Hematopoietic multipotent progenitor cell (in vitro differentiated cells): ENCODE results near the gene GTF2F2. TPM values are rescaled to one million over a fixed set of nuclear protein-coding genes. Genes with fewer than 3 reads are reported as not detected.
A peak's percentile ranks its signal among the peaks of the same experiment; 100 is the strongest.

ENCODE experiments used
- DNase-seq, 3 donors: peaks; one replicate each; pipeline ENCODE4 v3.0.0-alpha.2; 2011 to 2015; ENCODE audit warnings: low read depth in 2 of 3, low spot score in 2 of 3
- total RNA-seq: library from RNA; depleted of rRNA; stranded (reverse); fragments of >200 nt; gene quantifications from one replicate; pipeline ENCODE4 v1.2.3, GENCODE V29; 2012

The GTF2F2 gene
- total RNA-seq, 1 donor = 9.7 TPM

DNA sequence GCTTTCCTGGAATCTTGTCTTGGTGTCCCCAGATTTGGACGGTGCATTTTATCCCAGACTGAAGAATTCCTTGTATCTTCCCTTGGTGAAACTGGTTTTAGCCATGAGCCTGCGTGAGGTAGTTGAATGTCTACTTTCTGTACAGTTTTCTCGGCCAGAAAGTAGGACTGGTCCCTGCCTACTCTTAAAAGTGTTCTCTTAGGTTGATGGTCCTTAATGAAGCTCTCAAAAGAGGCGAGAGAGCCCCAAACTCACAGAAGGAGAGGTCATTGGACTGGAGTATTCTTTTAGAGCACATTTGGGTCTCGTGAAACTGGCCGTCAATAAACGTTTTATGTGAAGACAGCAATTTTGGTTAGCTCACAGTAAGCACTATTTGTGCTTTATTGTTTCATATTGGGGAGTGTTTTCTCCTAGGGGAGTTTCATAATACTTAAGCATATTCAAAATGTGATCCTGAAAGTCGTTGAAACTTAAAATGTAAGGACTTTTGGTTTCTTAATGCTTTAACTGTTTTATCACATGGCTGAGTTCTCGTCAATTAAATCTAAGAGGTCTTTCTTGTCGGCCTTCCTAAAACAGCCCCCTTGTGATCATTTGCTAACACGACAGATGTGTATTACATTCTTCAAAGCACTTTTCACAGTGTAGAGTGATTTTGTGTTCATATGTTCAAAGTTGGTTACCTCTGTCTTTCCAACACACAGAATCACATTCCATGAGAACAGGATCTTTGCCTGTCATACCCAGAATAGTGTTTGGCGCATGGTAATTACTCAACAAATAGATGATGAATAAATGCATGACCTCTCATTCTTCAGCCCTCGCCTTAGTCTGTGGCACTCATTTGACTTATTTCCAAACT lies 889 bp downstream of the GTF2F2 start:
- peak in 2 of 3 donors; percentile 47 to 67 for DNase-seq

DNA sequence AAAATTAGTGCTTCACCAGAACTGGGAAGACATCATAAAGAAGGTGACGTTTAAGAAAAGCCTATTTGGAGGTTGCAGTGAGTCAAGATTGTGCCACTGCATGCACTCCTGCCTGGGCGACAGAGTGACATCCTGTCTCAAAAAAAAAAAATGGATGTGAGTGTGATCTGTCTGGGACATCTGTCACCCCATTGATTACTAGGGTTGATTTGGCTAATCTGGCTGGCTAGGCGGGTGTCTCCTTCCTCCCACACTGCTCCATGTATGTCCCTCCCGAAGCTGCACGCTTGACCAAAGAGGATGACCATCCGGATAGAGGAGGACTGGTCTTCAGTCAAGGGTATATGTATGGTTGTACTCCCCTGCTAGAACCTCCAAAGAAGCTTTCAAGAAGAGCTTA lies 2.6 kb downstream of the GTF2F2 start:
- no peak for DNase-seq

DNA sequence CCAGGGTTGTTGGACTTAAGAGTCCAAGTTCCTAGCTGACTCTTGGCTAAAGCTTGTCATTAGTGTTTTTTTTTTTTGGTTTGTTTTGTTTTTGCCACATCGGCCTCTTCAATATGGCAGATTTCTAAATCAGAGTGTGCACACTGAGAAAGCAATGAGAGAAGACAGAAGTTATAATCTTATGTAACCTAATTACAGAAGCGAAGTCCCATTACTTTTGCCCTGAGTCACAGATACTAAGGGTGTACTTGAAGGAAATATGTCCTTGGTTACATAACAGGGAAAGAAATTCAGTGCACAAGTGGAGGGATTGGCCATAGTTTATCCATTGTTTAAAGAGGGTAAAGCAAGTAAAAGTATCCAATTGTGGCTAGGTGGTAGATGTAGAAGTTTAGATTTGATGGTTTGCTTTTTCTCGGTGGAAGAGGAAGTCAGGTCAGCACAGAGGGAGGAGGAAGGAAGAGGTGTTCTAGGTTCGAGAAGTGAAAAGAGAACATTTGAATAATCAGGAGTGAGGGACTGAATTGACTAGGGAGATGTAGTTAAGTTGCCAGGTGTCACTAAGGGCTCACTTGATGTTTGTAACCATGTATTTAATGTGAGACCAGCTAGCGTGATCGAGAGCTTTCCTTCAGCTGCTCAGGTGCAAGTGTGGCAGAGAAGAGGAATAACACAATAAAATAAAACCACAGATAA lies 12.2 kb downstream of the GTF2F2 start:
- DNase-seq = no peak

DNA sequence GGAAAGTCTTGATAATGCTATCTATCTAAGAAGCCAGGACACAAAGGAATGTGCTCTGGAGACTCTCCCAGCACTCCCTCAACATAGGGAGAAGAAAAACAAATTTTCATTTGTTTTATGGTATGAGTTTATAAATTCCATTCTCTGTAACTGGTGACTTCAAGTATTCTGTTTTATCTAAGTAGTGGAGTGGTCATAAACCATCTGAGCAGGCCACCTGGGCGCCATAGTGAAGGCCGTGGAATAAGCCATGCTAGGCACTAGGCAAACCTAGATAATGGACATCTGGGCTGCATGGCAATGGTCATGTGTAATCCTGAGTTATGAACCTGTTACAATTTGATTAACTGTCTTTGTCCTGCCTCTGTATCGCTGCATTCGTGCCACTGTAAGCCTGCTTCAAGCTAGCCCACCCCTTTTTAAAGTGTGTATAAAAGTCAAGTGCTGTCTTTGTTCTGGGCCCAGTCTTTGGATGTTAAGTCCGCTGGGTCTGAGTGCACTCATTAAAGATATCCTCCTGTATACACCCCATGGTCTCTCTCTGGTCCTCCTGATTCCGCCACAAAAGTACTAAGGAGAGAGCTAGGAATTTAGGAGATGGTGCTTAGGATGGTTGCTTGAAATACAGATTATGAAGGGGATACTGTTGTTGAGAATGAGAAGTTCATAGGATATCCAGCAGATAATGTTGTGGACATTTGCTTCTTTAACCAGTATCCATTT lies 13.2 kb downstream of the GTF2F2 start:
- no peak for DNase-seq

DNA sequence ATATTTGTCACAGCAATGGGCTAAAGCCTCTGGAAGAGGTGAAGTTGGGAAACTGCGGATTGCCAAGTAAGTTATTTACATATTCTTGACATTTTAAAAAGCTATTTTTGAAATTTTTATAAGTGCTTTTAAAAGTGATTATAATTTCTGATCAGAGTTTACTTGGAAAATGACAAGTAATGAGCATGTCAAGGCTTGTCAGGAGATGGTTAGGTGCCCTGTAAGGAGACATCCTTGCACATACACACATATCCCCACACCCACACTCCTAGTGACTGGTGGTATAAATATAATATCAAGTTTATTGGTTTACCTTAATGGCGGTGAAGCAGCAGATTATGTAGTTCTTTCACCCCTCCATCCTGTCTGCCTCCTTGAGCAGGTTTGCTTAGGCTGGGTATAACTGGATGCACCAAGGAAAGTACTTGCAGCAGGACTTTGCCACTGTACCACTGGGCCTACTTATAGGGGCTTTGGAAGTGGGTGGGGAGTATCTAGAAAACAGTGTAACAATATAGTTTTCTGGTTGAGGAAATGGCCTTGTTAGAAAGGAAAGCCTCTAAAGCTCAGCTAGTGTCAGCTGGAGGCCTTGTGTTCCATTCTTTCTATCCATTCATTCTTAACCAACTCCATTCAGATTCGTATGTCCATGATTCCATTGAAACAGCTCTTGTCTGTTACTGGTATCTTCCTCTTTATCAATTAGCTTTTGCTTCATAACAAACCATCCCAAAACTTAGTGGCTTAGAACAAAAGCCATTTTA lies 16.6 kb downstream of the GTF2F2 start:
- DNase-seq = no peak

DNA sequence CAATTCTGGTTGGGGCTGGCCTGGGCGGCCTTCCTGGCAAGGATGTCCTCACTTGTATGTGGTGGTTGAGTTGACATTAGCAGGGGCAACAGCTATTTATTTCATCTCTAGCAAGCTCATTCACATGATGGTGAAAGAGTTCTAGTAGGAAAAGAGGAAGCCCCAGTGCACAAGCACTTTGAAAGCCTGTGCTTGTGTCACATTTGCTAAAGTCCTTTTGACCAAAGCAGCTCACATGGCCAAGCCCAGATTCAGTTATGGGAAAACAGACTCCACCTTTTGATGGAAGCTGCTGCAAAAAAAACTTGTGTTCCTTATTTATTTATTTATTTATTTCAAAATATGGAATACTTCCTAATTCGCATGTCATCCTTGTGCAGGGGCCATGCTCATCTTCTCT lies 17.2 kb downstream of the GTF2F2 start:
- no peak for DNase-seq

DNA sequence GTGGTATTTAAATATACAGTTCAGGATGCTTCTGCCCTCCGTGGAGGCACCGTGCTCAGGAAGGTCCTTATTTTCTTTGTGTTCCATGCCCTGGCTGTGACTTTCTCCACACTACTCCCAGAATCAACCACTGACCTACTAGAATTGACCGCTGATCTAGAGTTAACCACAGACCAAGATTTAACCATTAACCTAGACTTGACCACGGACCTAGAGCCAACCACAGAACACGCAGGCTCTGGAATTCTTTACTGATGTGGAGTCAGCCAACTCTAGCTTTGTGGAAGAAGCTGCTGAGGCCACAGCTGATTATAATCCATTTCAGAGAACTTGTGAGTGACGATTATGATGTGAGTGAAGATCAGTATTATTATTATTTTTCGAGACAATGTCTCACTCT lies 18.0 kb downstream of the GTF2F2 start:
- no peak for DNase-seq

DNA sequence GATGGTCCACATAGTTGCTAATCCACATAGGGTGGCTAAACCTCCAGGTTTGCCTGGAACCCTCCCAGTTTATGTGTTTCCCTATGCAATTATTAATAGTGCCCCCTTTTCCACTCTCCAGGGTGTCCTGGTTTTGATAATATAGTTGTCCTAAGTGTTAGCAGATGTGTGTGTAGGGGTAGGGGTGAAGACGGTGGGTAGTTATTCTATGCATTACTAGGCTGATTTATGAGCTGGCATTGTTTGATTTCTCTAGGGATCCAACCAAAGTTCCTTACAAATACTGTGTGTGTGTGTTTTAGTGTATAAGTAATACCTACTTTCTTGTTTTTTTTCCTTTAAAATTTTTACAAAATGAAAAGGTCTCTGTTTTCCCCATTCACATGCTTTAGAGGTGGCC lies 21.1 kb downstream of the GTF2F2 start:
- DNase-seq = no peak

DNA sequence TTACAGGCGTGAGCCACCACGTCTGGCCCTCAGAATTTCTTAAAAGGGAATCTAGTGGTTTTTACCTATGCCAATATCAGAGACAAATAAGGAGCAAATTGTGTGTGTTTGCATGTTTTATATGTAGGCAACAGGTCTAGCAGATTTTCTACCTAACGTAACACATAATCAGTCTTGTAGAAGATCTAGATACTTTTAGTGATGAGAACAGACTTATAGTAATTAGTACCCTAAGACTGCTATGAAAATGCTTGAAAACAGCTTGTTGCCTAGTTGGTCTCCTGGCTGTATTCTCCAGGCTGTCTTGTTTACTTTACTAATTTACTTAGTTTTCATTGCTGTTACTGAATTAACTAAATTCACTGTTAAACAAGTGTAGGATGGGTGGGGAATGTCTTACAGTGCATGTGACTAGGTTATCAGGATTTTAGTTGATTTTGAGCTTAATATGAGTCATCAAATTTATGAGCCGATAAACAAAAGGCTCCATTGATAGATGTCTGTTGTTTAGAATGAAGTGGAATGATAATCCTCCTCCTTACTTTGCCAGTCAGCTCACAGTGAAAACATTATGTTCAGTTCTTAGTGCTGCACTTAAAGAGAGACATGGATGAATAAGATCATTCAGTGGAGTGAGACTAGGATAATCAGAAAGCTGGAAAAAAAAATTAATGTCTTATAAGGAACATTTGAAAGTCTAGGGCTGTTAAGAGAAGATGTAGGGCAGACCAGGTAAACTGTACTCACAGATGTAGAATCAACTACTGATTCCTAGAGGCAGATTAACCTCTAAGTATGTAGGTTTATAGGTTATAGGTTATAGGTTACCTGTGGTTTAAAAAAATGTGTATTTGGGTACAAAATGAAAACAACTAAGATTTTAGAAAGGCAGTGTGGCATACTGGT lies 22.4 kb downstream of the GTF2F2 start:
- no peak for DNase-seq

DNA sequence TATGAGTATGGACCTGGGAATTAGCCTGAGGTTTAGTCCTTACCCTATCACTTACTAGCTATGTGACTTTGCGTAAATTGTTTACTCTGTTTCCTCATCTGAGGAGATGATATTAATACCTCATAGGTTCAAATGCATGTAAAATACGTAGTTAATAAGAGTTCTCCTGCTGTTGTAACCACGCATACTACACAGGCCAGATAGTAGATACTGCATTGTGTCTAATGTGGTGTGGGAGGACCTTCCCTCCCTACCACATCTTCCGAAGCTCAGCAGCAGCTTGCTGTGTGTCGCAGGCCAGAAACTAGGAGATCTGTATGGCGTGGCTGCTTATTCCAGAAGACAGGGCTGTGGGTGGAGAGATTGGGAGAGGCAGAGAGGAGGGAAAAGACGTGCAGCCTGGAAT lies 23.0 kb downstream of the GTF2F2 start:
- DNase-seq = no peak

DNA sequence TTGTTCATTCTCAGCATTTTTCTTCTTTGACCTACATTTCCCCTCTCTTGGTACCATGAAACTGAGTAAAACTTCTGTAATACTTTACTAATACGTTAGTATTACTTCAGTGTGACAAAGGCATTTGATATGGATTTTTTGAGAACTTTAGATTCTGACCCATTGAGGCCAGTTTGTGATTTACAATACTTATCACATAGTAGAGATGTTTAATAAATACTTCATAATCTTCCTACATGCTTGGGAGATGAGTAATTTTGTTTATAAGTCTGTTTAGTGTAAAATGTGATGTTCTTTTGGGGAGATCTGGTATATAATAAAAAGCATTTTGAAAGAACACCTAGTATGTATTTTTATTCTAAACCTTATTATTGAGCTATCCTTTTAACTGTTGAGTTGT lies 29.7 kb downstream of the GTF2F2 start:
- no peak for DNase-seq

DNA sequence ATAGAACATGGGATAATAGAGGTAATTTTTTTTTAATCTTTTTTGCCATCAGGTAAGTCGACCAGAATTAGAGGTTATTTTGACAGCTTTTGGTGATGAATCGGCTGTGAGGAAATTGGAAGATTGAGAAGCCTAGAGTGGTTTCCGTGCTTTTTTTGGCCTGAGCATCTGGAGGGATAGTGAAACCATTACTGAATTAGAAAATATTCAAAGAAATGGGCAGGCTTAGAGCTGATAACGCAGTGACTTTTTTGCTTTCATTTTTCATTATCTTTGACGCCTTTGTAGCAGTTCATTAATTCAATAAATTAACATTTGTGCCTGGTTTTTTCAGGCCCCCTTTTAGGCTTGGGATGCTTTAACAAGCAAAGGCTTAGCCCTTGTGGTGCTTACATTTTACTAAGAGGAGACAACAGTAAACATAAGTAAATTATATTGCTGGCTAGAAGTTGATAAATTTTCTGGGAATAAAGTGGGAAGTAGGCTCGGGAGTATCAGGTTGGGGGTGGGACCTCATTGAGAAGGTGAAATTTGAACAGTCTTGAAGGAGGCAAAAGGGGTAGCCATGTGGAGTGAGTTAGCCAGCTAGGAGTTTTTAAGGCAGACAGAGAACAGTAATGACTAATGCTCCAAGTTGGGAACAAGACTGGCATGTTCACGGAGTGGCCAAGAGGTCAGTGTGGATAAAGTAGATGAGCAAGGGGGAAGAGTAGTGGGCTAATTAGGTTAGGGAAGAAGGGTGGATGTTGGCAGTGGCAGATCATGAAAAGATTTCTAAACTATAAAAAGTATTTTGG lies 36.5 kb downstream of the GTF2F2 start:
- no peak for DNase-seq

DNA sequence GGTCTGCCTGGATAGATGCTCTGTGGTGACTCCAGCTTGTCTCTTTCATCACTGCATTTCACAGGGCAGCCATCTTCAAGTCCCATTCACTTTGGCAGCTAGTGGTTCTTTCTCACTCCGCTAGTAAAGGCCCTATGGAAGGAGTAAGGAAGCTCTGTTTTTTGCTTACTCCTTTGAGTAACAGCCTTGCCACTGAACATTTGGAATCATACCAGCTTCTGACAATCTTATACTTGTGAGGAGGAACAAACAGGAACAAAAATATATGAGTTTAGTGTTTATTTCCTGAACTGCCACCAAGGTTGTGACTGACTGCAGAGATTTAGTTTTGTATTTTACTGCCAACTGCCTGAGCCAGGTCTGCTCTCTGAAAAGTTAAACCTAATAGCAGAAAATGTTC lies 41.9 kb downstream of the GTF2F2 start:
- DNase-seq = no peak

DNA sequence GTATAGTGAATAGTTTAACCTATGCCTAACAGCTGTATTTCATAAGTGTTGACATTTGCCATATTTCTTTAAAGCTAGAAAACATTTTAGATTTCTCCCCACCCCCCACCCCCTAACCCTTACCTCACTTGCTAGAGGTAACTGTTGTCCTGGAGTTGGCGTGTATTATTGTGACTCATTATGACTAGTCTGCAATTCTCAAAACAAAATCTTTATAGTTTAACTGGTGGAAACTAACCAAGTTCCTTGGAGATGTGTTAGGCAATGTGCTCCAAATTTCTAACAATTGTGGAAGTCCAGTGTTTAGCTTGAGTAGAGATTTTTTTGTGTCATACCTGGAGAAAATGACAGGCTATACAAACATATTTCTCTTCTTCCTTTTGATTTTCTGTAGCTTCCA lies 42.5 kb downstream of the GTF2F2 start:
- no peak for DNase-seq

DNA sequence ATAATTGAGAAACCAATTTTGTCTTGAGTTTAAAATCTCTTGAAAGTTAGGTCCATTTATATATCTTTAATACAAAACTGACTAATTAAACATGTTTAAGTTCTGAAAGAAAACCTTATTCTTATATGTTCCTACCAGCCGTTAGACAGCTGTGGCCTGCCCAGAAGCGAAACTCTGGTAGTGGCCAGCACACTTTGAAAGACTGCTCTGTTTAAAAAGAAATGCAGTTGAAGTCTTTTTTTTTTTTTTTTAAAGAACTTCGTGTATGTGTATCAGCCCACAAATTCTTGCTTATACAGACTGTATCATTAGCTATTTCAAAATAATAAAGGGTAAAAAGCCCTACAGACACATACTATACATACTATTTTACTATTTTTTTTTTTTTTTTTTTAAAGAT lies 46.5 kb downstream of the GTF2F2 start:
- DNase-seq = no peak

DNA sequence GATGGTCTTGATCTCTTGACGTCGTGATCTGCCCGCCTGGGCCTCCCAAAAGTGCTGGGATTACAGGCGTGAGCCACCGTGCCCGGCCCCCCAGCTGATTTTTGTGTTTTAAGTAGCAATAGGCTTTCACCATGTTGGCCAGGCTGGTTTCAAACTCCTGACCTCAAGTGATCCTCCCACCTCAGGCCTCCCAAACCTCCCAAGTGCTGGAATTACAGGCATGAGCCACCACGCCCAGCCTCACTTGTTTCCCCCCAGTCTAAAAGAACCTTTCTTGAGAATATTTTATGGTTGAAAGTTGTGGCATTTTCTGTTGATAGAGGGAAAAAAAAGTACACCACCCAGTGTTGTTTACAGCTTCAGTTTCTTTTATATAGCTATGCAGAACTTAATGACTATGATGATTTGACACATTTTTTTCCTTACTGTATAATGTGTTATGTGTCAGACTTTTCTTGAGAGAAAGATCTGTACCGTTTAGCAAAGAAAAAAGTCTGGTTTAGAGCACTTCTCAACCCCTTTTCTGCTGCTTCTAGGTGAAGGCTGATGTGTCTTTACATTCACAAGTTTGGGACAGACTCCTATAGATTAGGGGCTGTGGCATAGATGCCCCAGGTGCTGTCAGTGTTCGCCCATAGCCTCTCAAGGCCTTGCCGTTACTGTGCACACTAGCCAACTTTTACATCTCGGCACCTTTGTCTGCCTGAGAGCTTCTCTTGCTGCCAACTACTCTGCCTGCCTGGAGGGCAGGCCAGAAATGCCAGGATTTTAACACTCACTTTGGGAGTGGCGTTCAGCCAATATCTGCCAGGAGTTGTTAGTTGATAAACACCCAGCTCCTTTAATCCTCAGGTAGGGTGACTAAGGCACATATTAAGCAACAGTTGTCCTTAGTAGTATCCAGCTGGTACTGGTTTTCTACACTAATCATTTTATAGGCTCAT lies 47.6 kb downstream of the GTF2F2 start:
- no peak for DNase-seq

DNA sequence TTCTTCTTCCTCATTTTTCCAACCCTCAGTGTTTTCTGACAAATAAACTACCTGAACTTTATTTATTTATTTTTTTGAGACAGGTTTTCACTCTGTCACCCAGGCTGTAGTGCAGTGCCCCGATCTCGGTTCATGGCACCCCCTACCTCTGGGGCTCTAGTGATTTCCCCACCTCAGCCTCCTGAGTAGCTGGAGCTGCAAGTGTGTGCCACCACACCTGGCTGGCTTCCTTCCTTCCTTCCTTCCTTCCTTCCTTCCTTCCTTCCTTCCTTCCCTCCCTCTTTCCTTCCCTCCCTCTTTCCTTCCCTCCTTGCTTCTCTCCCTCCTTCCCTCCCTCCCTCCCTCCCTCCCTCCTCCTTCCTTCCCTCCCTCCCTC lies 48.2 kb downstream of the GTF2F2 start:
- DNase-seq = no peak

DNA sequence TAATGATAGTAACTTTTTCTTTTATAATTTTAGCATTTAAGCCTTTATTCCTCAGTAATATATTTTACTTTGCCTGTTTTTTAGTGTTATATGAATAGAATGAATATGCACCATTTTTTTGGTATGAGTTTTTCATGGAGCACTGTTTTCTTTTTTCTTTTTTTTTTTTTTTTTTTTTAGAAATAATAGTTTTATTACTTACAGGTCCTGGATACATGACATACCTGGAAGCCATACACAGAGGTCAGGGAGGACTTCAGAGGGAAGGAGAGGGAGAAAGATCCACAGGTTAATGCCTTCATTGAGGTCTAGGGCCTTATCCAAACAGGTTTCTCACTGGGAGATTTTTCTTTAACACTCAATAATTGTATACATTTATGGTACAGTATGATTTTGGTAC lies 54.2 kb downstream of the GTF2F2 start:
- DNase-seq = no peak
